ENCODE data around the gene ARHGAP42.
"Not testable (repeated sequence)": the region's sequence is repeated elsewhere in the genome, so short reads cannot be mapped to it uniquely, and the experiment has no call there.

The ARHGAP42 gene

DNA sequence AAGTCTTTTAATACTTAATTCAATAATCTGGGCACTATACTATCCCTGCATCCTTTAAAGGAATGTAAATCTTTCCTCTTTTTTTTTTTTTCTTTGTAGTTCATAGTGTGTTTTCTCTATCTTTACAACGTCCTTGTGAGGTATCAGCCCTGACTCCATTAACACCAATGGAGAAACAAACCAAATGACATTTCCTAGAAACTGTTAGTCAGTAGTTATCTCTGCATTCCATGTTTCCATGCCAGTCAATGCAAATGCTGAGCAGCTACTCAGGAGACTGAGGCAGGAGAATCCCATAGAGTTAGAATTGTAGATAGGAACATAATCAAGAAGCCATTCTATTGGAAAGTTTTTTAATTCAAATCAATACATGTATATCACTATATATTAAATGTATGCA, 182.2 kb downstream of the ARHGAP42 start:
- DNase-seq (ENCODE audit: low read depth, low spot score), result no peak

DNA sequence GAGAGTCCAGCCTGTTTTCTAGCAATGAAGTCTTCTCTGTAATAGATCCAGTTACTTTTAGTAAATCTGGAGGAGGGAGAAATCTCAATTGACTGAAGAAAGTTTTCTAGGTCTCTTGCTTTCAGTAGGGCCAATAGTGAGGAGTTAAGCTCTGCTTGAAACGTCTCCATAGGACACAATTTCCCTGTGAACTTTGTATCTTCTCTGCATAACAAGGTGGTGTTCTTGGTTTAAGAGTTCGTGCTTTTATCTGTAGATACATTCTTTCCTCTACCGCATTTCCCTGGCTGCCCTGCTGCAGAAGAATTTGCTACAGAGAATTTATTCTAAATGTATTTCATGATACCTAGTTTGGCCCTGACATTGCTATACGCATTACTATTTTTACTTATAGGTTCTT, 183.1 kb downstream of the ARHGAP42 start:
- DNase-seq (ENCODE audit: low read depth, low spot score), result no peak

DNA sequence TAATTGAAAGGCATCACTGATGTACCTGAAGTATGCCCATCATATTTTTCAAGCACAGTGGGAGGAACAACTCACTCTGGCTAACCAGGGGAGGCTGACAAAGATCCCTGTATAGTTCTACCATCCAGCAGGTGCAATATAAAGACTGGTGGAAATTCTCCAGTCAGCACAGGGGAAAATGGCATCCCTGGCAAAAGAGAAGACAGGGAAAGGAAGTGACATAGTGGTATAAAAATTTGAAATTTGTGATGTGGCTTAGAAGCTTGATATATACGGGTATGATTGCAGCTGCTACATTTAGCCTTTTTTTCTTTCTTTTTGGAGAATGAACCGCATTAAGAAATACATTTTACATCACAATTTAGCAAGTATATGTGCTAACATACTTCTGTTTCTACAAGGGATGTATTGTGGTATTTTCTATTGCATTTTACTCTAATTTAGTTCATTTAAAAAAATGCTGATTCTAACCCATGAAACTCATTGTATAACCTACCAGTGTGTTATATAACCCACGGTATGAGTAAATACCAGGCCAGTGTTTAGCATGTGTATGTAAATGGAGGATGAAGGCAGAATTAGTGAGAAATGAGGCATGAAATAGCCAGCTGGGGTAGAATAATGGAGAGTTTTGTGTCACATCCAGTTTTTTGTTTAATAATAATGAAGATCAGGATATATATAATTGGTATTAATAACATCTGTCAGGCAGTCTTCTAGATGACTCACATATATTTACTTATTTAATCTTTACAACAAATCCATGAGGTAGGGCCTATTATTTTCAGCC, 186.1 kb downstream of the ARHGAP42 start:
- DNase-seq (ENCODE audit: low read depth, low spot score), result no peak

DNA sequence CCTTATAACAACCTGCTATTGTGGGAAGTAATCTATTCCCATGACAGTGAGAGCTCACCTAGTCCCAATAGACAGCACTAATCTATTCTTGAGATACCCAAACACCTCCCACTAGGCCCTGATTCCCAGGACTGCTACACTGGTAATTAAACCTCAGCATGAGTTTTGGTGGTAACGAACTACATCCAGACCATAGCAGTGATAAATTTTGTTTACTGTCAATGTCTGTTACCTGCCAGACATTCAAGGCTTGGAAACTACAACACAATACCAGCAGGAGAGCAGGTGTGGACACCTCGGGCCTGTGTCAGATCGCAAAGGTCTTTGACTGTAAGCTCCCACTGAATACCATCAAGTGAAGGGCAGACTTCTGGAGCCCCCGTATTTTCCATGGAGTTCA, 187.1 kb downstream of the ARHGAP42 start:
- DNase-seq (ENCODE audit: low read depth, low spot score), result no peak

DNA sequence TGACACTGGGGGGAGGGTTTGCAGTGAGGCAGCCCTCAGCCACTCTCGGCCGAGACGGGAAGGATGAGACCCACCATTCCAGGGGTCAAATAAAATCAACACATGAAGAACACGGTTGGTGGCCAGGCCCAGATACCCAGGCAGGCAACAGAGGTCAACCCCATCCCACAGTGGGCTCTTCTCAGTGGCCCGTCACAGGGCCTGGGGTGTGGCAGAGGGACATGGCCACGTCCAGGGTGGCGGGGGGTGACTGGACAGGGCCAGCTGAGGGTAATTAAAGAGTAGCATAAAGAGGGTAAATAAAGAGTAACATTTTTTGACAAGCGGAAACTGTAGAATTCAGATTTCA, 188.4 kb downstream of the ARHGAP42 start:
- DNase-seq (ENCODE audit: low read depth, low spot score), result no peak

DNA sequence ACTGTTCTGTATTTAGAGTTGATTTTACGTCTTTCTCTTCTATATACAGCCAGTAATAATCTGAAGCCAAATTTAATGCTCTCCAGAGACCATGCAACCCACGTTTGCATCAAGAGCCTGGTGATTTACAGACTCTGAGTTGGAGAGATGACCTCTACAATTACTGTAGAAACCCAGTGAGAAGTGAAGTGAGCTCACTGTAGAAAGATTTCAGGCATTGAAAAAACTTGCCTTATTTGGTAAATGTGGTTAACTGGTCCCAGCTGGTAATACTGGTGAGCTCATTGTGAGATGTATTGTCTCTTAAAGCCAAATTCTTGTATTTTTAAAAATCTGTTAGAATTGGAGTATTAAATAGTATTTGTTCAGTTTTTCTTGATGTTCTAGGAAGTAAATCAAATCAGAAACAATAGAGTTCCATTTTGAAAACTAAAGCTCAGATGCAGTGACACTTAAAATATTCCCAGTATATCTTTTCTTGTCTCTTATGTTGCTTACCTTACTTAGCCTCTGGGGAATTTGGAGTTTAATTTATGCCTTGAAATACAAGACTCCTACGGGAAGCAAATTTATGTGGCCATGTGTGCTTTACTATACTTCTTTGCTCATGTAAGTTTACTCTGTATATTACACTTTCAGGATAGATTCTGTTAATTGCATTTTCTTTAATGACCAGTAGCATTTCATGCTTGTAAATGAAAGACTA, 189.9 kb downstream of the ARHGAP42 start:
- peak; percentile 89 for DNase-seq (ENCODE audit: low read depth, low spot score)

DNA sequence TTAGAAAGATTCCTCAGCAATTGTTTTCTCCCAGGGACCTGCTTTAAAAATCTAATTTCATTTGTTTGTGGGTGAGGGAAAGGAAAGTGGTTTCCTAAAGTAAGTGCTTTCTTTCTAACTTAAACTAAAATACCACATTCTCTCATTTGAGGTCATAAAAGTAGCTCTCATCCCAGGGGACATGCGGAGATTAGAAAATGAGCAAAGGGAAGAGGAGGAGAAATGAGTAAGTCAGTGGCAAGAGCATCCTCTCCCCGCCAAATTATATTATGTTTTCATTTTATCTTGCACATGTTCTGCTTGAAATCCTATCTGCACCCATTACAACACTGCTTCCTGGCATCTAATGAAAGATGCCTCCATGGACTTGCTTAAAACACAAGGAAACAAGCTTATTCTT, 191.4 kb downstream of the ARHGAP42 start:
- no peak for DNase-seq (ENCODE audit: low read depth, low spot score)

DNA sequence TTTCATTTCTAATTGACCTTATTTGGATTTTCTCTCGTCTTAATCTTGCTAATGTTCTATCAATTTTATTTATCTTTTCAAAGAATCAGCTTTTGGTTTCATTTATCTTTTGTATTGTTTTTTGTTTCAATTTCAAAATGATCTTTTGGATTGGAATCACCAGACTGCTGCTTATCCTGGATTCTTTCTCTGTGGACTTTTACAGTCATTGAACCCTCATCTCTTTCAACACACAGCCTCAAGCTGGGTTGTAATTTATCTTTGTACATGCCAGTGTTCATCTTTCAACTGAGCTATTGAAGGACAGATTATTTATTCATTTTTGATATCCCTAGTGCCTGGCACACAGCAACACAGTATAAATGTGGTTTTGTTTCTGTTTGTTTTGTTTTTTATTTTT, 195.9 kb downstream of the ARHGAP42 start:
- no peak for DNase-seq (ENCODE audit: low read depth, low spot score)

DNA sequence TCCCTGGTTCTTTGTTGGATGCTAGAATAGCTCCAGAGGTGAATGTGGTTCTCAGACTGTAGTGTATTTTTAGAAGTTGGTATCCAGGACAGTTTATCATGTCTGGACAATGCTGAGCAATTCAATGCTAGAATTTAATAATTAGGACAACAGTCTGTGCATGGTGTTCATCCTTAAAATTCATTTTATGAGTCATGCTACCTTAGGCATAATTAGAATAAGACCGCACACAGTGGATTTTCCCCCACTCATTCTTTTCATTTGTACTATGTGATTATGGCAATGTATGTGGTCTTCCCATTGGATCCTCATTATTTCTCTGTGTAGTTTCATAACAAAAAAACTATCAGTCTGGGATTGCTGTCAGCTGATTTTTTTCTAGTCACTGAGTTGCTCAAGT, 196.7 kb downstream of the ARHGAP42 start:
- DNase-seq (ENCODE audit: low read depth, low spot score), result no peak

DNA sequence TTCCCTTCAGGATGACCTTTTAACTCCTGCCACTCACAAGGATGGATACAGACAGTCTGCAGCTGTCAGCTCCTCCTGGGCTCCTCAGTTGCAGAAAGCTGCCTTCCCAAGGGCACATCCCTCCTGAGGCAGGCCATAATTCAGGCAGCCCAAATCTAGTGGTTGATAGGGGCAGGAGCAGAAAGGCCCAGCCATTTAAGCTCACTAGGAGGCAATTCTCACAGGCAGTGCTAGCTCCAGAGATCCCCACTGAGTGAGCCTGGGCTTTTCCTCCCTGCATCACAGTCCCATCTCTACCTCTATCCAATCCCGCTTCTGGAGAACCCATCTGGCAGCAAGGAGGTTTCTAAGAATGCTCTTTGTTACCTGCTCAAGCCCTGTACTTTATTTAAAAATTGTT, 200.6 kb downstream of the ARHGAP42 start:
- no peak for DNase-seq (ENCODE audit: low read depth, low spot score)

DNA sequence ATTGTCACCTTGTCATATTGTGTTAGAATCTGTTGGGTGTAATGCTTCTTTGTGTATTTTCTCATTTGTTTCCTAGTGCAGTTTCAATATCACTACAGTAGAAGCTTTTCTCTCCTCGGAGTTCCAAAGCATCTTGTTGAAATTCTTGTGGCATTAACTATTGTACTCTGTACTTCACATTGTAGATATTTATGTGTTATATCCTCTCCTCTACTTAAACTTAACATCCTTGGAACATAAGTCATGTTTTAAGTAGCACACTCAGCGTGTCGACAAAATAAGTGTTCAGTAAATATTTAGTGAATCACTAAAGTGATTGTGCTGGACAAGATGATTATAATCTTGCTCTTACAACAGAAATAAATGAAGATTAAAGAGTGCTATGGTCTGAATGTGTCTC, 201.7 kb downstream of the ARHGAP42 start:
- no peak for DNase-seq (ENCODE audit: low read depth, low spot score)

DNA sequence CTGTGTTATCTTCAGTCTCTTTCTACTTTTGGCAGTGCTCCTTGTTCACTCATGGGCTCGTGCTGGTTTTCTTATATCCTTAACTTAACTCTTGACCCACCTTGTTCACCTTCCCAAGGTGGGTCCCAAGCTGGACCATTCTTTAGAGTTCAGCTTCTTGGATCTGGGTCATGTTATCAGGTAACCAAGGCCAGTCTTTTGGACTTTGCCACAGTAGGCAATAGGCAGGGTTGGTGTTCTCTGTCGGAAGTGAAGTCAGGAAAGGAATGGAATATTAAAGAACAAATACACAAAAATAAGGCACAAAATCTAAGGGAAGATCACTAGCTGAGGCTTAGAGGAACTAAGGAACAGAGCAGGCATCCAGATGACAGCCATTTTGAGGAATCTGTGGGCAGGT, 202.7 kb downstream of the ARHGAP42 start:
- DNase-seq (ENCODE audit: low read depth, low spot score), result no peak

DNA sequence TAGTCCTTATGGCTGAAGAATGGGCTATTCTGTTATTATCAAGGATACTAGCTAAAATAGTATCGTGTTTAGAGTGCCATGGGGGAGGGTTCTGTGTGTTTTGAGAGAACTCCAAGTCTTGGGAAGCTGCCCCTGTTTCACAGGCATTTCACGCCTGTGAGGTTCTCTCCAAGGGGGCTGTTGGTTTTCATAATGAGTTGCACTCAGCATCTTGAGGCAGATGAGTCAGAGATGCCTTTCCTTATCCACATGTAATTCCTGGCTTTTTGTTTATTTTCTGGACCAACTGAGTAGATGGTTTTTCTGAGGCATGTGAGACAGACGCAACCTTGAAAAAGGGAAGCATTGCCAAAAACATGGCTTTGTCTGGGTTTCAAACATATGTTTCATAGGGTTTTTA, 203.7 kb downstream of the ARHGAP42 start:
- DNase-seq (ENCODE audit: low read depth, low spot score), result peak; percentile 83

DNA sequence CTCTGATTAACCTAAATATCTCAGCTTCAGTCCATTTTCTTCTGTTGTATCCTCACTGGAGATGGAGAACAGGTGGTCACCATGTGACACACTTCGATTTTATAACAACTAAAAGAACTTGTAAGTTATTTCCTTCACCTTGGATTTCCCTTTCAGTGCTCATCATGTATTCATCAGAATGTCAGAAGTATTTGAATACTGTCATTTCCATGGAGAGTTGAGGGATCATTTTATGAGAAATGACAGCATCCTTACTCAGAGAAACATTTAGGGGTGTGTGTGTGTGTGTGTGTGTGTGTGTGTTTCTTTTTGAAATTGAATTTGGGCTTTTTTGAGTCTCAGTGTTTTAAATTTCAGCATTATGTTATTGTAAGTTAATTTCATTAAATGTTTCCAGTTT, 205.8 kb downstream of the ARHGAP42 start:
- DNase-seq (ENCODE audit: low read depth, low spot score), result no peak

DNA sequence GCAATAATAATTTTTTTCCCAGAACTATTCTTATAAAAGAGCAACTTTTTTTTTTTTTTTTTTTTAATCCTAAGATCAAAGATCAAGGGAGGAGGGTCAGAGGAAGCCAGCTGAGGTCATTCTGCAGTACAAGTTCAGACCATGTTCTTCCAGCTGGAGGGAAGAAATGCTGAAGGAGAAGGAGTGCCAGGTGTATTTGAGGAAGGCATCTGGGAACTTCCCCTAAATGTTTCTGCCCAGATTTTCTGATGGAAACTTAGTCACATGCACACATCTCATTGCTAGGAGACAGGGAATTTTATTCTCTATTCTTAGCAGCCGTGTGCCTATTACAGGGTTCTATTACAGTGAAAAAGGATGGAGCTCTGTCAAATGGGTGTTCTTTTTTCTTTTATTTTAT, 208.4 kb downstream of the ARHGAP42 start:
- DNase-seq (ENCODE audit: low read depth, low spot score), result no peak

DNA sequence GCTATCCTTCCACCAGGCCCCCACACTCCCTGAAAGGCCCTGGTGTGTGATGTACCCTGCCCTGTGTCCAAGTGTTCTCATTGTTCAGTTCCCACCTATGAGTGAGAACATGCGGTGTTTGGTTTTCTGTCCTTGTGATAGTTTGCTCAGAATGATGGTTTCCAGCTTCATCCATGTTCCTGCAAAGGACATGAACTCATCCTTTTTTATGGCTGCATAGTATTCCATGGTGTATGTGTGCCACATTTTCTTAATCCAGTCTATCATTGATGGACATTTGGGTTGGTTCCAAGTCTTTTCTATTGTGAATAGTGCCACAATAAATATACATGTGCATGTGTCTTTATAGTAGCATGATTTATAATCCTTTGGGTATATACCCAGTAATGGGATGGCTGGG, 208.9 kb downstream of the ARHGAP42 start:
- DNase-seq (ENCODE audit: low read depth, low spot score), result not testable (repeated sequence)

DNA sequence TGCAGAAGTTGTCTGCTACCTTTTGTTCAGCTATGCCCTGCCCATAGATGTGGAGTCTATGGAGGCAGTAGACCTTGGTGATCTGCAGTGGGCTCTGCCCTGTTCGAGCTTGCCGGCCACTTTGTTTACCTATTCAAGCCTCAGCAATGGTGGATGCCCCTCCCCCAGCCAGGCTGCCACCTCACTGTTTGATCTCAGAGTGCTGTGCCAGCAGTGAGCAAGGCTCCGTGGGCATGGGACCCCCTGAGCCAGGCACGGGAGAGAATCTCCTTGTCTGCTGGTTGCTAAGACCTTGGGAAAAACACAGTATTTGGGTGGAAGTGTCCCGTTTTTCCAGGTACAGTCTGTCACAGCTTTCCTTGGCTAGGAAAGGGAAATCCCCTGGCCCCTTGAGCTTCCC, 214.4 kb downstream of the ARHGAP42 start:
- not testable (repeated sequence) for DNase-seq (ENCODE audit: low read depth, low spot score)

DNA sequence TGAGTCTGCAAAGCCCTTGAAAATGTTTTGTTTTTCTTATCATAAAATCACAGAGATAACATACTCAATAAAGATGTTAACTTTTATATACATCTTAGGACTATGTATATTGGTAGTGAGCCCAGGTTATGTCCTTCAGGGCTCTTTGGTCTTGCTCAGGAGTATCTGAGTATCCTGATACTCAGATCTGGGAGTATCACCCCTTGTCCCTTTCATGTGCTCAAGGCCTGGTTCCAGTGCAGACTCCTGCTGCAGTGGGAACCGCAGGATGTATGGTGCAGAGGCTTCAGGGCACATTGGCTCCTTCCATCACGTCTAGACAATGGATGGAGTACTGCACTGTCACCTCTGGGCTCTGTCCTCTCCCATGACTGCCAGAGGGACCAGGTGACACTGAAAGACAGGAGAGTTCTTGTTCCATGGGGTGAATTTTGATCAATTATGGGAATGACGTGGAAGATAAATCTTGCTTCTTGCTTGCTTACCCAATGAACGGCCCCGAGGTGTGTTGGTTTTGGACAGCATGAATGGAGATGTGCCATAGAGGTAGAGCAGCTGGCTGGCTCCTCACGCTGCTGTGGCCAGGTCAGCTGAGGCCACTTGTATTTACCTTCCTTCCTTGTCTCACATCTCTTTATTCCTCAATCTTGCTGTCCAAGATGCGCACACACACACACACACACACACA, 215.5 kb downstream of the ARHGAP42 start:
- DNase-seq (ENCODE audit: low read depth, low spot score), result no peak

DNA sequence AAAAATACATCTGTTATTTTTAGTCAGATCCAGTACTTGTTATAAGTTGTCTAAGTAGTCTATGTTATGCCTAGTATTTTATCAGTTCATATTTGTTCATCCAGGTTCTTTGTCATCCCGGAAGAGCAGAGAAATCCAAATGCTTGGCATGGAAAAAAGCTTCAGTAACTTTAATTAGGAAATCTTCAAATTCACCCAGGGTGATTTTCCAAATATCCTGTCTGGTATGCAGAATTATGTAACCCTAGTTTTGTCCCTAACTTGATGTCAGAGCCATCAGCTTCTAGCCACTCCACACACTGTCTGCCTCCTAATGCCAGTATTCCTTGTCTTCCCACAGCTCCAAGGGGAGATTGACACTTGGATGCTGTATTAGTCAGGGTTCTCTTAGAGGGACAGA, 216.2 kb downstream of the ARHGAP42 start:
- DNase-seq (ENCODE audit: low read depth, low spot score), result no peak

DNA sequence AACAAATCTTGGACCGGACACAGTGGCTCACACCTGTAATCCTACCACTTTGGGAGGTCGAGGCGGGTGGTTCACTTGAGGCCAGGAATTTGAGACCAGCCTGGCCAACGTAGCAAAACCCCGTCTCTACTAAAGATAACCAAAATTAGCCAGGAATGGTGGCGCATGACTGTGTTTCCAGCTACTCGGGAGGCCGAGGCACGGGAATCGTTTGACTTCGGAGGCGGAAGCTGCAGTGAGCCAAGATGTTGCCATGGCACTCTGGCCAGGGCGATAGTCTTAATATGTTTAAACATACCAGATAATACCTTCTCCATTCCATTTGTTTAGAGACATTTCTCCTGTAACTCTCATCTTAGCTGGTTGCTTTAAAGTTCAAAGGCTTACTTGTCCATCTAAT, 218.6 kb downstream of the ARHGAP42 start:
- no peak for DNase-seq (ENCODE audit: low read depth, low spot score)

DNA sequence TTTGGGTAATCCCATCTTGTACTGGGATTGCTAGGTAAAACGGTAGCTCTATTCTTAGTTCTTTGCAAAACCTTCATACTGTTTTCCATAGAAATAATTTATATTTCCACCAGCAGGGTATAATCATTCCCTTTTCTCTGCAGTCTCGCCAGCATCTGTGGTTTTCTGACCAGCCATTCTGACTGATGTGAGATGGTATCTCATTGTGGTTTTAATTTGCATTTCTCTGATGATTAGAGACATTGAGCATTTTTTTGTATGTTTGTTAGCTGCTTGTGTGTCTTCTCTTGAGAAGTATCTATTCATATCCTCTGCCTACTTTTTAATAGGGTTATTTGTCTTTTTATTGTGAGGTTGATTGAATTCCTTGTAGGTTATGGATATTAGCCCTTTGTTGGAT, 221.7 kb downstream of the ARHGAP42 start:
- DNase-seq (ENCODE audit: low read depth, low spot score), result no peak

DNA sequence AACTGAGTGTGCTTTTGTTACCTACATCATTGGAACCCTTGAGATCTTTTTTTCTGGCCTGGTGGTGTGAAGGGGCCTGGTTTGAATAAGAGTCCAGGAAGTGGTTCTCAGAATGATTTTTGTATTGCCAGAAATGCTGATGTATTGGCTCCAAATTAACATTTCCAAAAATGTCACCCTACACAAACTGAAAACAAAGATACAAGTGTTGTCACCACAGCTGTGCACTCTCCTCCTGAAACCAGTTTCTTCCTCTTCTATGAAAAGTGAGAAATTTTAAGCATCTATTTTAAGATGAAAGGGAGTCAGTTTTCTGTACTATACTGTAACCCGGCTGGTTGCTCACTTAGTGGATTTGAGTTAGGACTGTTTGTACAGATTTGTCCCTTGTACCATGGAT, 223.7 kb downstream of the ARHGAP42 start:
- DNase-seq (ENCODE audit: low read depth, low spot score), result no peak
